H1 (cell line): Measurements from ENCODE around the gene FGD6. TPM values are rescaled to one million over a fixed set of nuclear protein-coding genes. Genes with fewer than 3 reads are reported as not detected.

ENCODE experiments used
- ATF2 ChIP-seq: IDR thresholded peaks from 2 replicates; pipeline ENCODE4 v1.6.1; 2012; ENCODE audit warnings: low read length, inconsistent platforms
- GTF2F1 ChIP-seq: IDR thresholded peaks from 2 replicates; pipeline ENCODE4 v1.6.1; 2012; ENCODE audit warnings: low read depth, low read length, improper control_type of control experiment, borderline replicate concordance
- MAX ChIP-seq: IDR thresholded peaks from 2 replicates; pipeline ENCODE4 v1.6.1; 2012; ENCODE audit warnings: inconsistent platforms
- SAP30 ChIP-seq: fragments of 300-600 bp; sonication (generic); IDR thresholded peaks from 2 replicates; pipeline ENCODE4 v1.7.1; 2012; ENCODE audit warnings: low read length, moderate library complexity, mild to moderate bottlenecking, inconsistent platforms; ENCODE audit not compliant: insufficient read depth, insufficient replicate concordance
- polyA plus RNA-seq, 7 experiments: library from polyadenylated mRNA; depleted of rRNA in 3 of 7; stranded (reverse) in 5 of 7; unstranded in 2 of 7; fragments of >200 nt in 5 of 7; fragments of 200-250 nt in 2 of 7; gene quantifications; 1 replicate in 5 of 7; 2 replicates in 1 of 7; 4 replicates in 1 of 7; pipeline versions ENCODE4 v1.2.1 to v1.2.3, GENCODE V29; 2011 to 2013; ENCODE audit warnings: missing spikeins in 2 of 7, mixed read lengths in 2 of 7
- total RNA-seq: library from RNA; stranded (reverse); fragmentation: NEBNext Ultra II Directional; extraction: Animal tissue kit (Norgen Biotek cat#: 25700); gene quantifications from 2 replicates; pipeline ENCODE4 v1.2.1, GENCODE V29; 2021

FGD6 gene
- total and polyA plus RNA-seq, 2 of the 8 experiments (the other 6 are each of a cell fraction or from before 2014, with no cell fraction given), result 12.2 to 24.3 TPM

GRCh38 chr12:95073698-95074520, 143.4 kb downstream of the FGD6 start (continued):
- no peak for TF ChIP-seq ATF2
- TF ChIP-seq GTF2F1, result no peak
- TF ChIP-seq SAP30, result no peak
- TF ChIP-seq MAX, result peak; percentile 90
